GM23338 (cell line): Measurements from ENCODE around the gene PHACTR1.

Source experiments
- CTCF ChIP-seq, 2 experiments: fragments of 200-600 bp in 1 of 2; sonication (generic) in 1 of 2; conservative IDR thresholded peaks; 2 replicates each; pipeline versions ENCODE4 v1.5.1 to v1.6.1; 2016 to 2017; ENCODE audit warnings: antibody characterized with exemption in 2 of 2, low read depth in 2 of 2, mild to moderate bottlenecking in 2 of 2, moderate library complexity in 1 of 2
- EZH2 ChIP-seq: fragments of 200-600 bp; sonication (generic); IDR thresholded peaks from one replicate; pipeline ENCODE4 v1.8.0; 2017; ENCODE audit warnings: antibody characterized with exemption, mild to moderate bottlenecking, low read depth; ENCODE audit not compliant: unreplicated experiment
- EZH2phosphoT487 ChIP-seq: fragments of 200-600 bp; sonication (generic); IDR thresholded peaks from one replicate; pipeline ENCODE4 v1.8.1; 2018; ENCODE audit warnings: antibody characterized with exemption; ENCODE audit not compliant: unreplicated experiment
- NANOG ChIP-seq: IDR thresholded peaks from 2 replicates; pipeline ENCODE4 v1.6.1; 2016; ENCODE audit warnings: antibody characterized with exemption, borderline replicate concordance

- TF ChIP-seq CTCF (conservative IDR thresholded peaks at IDR 0.05; ENCODE audit: low read depth in 2 of 2) = no peak
- TF ChIP-seq EZH2 = no peak
- TF ChIP-seq EZH2phosphoT487 = no peak
- TF ChIP-seq NANOG = no peak
Observed at GRCh38 chr6:13035606-13036005, 319.0 kb downstream of the PHACTR1 start.
